GM11168 (cell line): Measurements from ENCODE around the gene LCNL1.

ENCODE experiments used
- in situ Hi-C: fragments of 300-500 bp; cut with MboI; formaldehyde crosslinking; loops from one replicate; pipeline ENCODE4 v1.12.0; 2022; ENCODE audit warnings: low sequenced_read_pairs; ENCODE audit not compliant: unreplicated experiment

Gene LCNL1

GRCh38 chr9:136982232-136983051 is at the start of gene LCNL1:
LCNL1 (plus strand) TSS chr9:136982993; CDS start chr9:136983587, 594 bp downstream.
- in situ Hi-C loops: no loop called here

- in situ Hi-C loops: loop anchor here (10.0 kb wide), 1 partner anchor 69 kb away; the partner anchor contains the start of gene EDF1
Observed at GRCh38 chr9:136934277-136934676, 48.5 kb upstream of the LCNL1 start.

GRCh38 chr9:136935651-136936050 is 47.1 kb upstream of the LCNL1 start:
- in situ Hi-C loops: loop anchor here (10.0 kb wide), 1 partner anchor 71 kb away; the partner anchor contains the start of gene EDF1

- in situ Hi-C loops: loop anchor here (10.0 kb wide), 1 partner anchor 72 kb away; the partner anchor contains the start of gene EDF1
Observed at GRCh38 chr9:136936645-136937170, 46.1 kb upstream of the LCNL1 start.

GRCh38 chr9:136937186-136938001 is 45.4 kb upstream of the LCNL1 start:
- in situ Hi-C loops: loop anchor here (10.0 kb wide), 1 partner anchor 73 kb away; the partner anchor contains the start of gene EDF1

- in situ Hi-C loops: loop anchor here (10.0 kb wide), 1 partner anchor 75 kb away; the partner anchor contains the start of gene EDF1
Observed at GRCh38 chr9:136939431-136939995, 43.3 kb upstream of the LCNL1 start.

GRCh38 chr9:136939996-136940525 is 42.7 kb upstream of the LCNL1 start:
- in situ Hi-C loops: loop anchor here (10.0 kb wide), 1 partner anchor 75 kb away; the partner anchor contains the start of gene EDF1

GRCh38 chr9:136940526-136941230 is 42.1 kb upstream of the LCNL1 start:
- in situ Hi-C loops: no loop called here

GRCh38 chr9:136941231-136942111 is 41.3 kb upstream of the LCNL1 start:
- in situ Hi-C loops: no loop called here

GRCh38 chr9:136942112-136942880 is 40.5 kb upstream of the LCNL1 start:
- in situ Hi-C loops: no loop called here

- in situ Hi-C loops: no loop called here
Observed at GRCh38 chr9:136942881-136943230, 39.9 kb upstream of the LCNL1 start.

GRCh38 chr9:136943291-136944211 is 39.2 kb upstream of the LCNL1 start:
- in situ Hi-C loops: no loop called here

- in situ Hi-C loops: no loop called here
Observed at GRCh38 chr9:136944212-136944518, 38.6 kb upstream of the LCNL1 start.

GRCh38 chr9:136944519-136945332 is 38.1 kb upstream of the LCNL1 start, which contains the start of the genes C8G and FBXW5:
C8G (plus strand) TSS chr9:136945243; CDS start chr9:136945321, 78 bp downstream.
FBXW5 (minus strand) TSS chr9:136944738; CDS start chr9:136944083, 655 bp downstream.
- in situ Hi-C loops: no loop called here

- in situ Hi-C loops: no loop called here
Observed at GRCh38 chr9:136945333-136946227, 37.2 kb upstream of the LCNL1 start.
